IMR-90 (cell line): ENCODE results near the gene TMEM126B.

Experiments
- BHLHE40 ChIP-seq: fragments of 150-350 bp; IDR thresholded peaks from 2 replicates; pipeline ENCODE4 v1.6.1; 2016; ENCODE audit warnings: mild to moderate bottlenecking, low read depth, low read length
- CEBPB ChIP-seq: IDR thresholded peaks from 2 replicates; pipeline ENCODE4 v1.6.1; 2012; ENCODE audit warnings: low read depth, low read length, improper control_type of control experiment
- FOS ChIP-seq: fragments of 150-350 bp; IDR thresholded peaks from 2 replicates; pipeline ENCODE4 v1.6.1; 2016; ENCODE audit warnings: low read depth, low read length
- MAFK ChIP-seq: IDR thresholded peaks from 2 replicates; pipeline ENCODE4 v1.6.1; 2012; ENCODE audit warnings: low read depth, low read length, improper control_type of control experiment
- MAZ ChIP-seq: IDR thresholded peaks from 2 replicates; pipeline ENCODE4 v1.6.1; 2012; ENCODE audit warnings: low read depth, mild to moderate bottlenecking, low read length, improper control_type of control experiment, moderate library complexity, borderline replicate concordance
- MXI1 ChIP-seq: IDR thresholded peaks from 2 replicates; pipeline ENCODE4 v1.6.1; 2012; ENCODE audit warnings: low read depth, mild to moderate bottlenecking, low read length, moderate library complexity, borderline replicate concordance
- NFE2L2 ChIP-seq: fragments of 150-350 bp; IDR thresholded peaks from 2 replicates; pipeline ENCODE4 v1.6.1; 2016; ENCODE audit warnings: low read depth, mild to moderate bottlenecking, low read length
- POLR2A ChIP-seq: IDR thresholded peaks from 2 replicates; pipeline ENCODE4 v1.6.1; 2012; ENCODE audit warnings: mild to moderate bottlenecking, low read depth, low read length
- RAD21 ChIP-seq: IDR thresholded peaks from 2 replicates; pipeline ENCODE4 v1.6.1; 2012; ENCODE audit warnings: low read length, improper control_type of control experiment
- RFX5 ChIP-seq: IDR thresholded peaks from 2 replicates; pipeline ENCODE4 v1.8.0; 2012; ENCODE audit warnings: low read depth, mild to moderate bottlenecking, low read length, moderate library complexity
- SMC3 ChIP-seq: fragments of 150-350 bp; IDR thresholded peaks from 2 replicates; pipeline ENCODE4 v1.6.1; 2016; ENCODE audit warnings: low read depth, mild to moderate bottlenecking, antibody characterized with exemption, low read length, moderate library complexity
- TF ChIP-seq, protein P1 (sequence below): conservative IDR thresholded peaks from 2 replicates; pipeline ENCODE4 v1.5.1; 2012; ENCODE audit warnings: mild to moderate bottlenecking, low read depth, low read length, improper control_type of control experiment
- TF ChIP-seq, protein P2 (sequence below): fragments of 150-350 bp; IDR thresholded peaks from 2 replicates; pipeline ENCODE4 v1.6.1; 2017; ENCODE audit warnings: mild to moderate bottlenecking, antibody characterized with exemption, low read length, low read depth

GRCh38 chr11:85599083-85599482 is 29.3 kb upstream of the TMEM126B start:
- TF ChIP-seq SMC3, result no peak
- TF ChIP-seq, protein P1, sequence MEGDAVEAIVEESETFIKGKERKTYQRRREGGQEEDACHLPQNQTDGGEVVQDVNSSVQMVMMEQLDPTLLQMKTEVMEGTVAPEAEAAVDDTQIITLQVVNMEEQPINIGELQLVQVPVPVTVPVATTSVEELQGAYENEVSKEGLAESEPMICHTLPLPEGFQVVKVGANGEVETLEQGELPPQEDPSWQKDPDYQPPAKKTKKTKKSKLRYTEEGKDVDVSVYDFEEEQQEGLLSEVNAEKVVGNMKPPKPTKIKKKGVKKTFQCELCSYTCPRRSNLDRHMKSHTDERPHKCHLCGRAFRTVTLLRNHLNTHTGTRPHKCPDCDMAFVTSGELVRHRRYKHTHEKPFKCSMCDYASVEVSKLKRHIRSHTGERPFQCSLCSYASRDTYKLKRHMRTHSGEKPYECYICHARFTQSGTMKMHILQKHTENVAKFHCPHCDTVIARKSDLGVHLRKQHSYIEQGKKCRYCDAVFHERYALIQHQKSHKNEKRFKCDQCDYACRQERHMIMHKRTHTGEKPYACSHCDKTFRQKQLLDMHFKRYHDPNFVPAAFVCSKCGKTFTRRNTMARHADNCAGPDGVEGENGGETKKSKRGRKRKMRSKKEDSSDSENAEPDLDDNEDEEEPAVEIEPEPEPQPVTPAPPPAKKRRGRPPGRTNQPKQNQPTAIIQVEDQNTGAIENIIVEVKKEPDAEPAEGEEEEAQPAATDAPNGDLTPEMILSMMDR, result no peak
- no peak for TF ChIP-seq CEBPB
- no peak for TF ChIP-seq POLR2A
- TF ChIP-seq, protein P2, sequence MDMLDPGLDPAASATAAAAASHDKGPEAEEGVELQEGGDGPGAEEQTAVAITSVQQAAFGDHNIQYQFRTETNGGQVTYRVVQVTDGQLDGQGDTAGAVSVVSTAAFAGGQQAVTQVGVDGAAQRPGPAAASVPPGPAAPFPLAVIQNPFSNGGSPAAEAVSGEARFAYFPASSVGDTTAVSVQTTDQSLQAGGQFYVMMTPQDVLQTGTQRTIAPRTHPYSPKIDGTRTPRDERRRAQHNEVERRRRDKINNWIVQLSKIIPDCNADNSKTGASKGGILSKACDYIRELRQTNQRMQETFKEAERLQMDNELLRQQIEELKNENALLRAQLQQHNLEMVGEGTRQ, result no peak
- no peak for TF ChIP-seq MAZ
- TF ChIP-seq MXI1, result no peak
- TF ChIP-seq FOS, result no peak
- no peak for TF ChIP-seq BHLHE40
- TF ChIP-seq RFX5, result no peak
- TF ChIP-seq NFE2L2, result no peak
- no peak for TF ChIP-seq RAD21
- TF ChIP-seq MAFK, result no peak
